Tibial nerve (tissue), 4 donors: ENCODE data around the gene MANSC1.
A peak's percentile ranks its signal among the peaks of the same experiment; 100 is the strongest.

Experiments
- EP300 ChIP-seq, 2 donors: sonication (generic); formaldehyde crosslinking; IDR thresholded peaks; one replicate each; pipeline ENCODE4 v1.6.1; 2017; ENCODE audit warnings: antibody characterized with exemption in 2 of 2, mild to moderate bottlenecking in 1 of 2
- POLR2A ChIP-seq, 2 donors: fragments of 450-650 bp; IDR thresholded peaks; one replicate each; pipeline ENCODE4 v1.6.1; 2017; ENCODE audit warnings: antibody characterized with exemption in 2 of 2, mild to moderate bottlenecking in 2 of 2, moderate library complexity in 2 of 2
- TF ChIP-seq, protein P1 (sequence below), 5 experiments: fragments of 200-600 bp in 3 of 5; fragments of 450-650 bp in 2 of 5; sonication (generic) in 3 of 5; IDR thresholded peaks; one replicate each; pipeline ENCODE4 v1.5.1; 2016 to 2019; ENCODE audit warnings: antibody characterized with exemption in 5 of 5, mild to moderate bottlenecking in 3 of 5, moderate library complexity in 2 of 5

DNA sequence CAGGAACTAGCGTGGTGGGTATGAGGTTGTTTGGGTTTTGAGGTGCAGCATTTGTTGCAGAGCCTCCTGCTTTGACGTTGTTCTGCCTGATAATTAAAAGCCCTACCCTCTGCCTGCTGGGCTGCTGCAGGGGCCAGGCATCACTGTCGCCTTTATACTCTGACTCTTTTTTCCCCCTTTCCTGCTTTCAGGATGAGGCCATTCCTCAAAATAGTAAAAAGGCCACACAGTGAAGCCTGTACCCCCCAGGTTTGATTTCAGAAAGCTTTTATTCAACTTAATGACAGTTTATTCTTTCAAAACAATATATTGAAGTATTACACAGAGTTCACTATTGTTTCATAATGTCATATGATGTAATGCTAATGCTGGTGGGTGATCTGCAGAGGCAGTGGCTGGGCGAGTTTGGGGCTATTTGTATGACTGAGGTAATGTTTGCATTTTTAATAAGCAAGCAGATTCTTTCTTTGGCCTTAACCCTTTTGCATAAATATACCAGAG, 15.9 kb upstream of the MANSC1 start:
- TF ChIP-seq POLR2A (IDR thresholded peaks at IDR 0.05): no peak
- TF ChIP-seq, protein P1, sequence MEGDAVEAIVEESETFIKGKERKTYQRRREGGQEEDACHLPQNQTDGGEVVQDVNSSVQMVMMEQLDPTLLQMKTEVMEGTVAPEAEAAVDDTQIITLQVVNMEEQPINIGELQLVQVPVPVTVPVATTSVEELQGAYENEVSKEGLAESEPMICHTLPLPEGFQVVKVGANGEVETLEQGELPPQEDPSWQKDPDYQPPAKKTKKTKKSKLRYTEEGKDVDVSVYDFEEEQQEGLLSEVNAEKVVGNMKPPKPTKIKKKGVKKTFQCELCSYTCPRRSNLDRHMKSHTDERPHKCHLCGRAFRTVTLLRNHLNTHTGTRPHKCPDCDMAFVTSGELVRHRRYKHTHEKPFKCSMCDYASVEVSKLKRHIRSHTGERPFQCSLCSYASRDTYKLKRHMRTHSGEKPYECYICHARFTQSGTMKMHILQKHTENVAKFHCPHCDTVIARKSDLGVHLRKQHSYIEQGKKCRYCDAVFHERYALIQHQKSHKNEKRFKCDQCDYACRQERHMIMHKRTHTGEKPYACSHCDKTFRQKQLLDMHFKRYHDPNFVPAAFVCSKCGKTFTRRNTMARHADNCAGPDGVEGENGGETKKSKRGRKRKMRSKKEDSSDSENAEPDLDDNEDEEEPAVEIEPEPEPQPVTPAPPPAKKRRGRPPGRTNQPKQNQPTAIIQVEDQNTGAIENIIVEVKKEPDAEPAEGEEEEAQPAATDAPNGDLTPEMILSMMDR (IDR thresholded peaks at IDR 0.05): no peak
- TF ChIP-seq EP300 (IDR thresholded peaks at IDR 0.05): peak in 1 of 2 donors; percentile 14
